SK-N-SH (cell line): ENCODE results near the gene L3MBTL1. TPM values are rescaled to one million over a fixed set of nuclear protein-coding genes. Genes with fewer than 3 reads are reported as not detected.

Source experiments
- CTCF ChIA-PET: fragments of 300-600, 350-600 bp; formaldehyde crosslinking; extraction: SDS; loops from one replicate; lab custom pipeline; 2021; lab: Yijun Ruan, JAX
- POLR2A ChIA-PET: fragments of 350-600 bp; sonication (Branson Sonifier 250); formaldehyde crosslinking; extraction: SDS; loops from one replicate; lab custom pipeline; 2020; ENCODE audit warnings: antibody characterized with exemption, inconsistent platforms; lab: Yijun Ruan, JAX
- DNase-seq: peaks from one replicate; pipeline ENCODE4 v3.0.0; 2012
- H2AFZ ChIP-seq: fragments of 200-600 bp; sonication (generic); 2 replicates; pipeline ENCODE4 v1.8.1; 2016; ENCODE audit warnings: antibody characterized with exemption, mild to moderate bottlenecking, low read depth
- H3F3A ChIP-seq: fragments of 200-600 bp; sonication (generic); replicated peaks from 2 replicates; pipeline ENCODE3; 2016; ENCODE audit warnings: antibody characterized with exemption, mild to moderate bottlenecking; ENCODE audit not compliant: insufficient read depth
- H3K27ac ChIP-seq, 2 experiments: fragments of 200-500 bp in 1 of 2; fragments of 200-600 bp in 1 of 2; sonication (Bioruptor generic) in 1 of 2; sonication (generic), shearing (Covaris generic) in 1 of 2; 2 replicates each; pipeline versions ENCODE4 v1.5.1 to v1.6.1; 2014 to 2016; ENCODE audit warnings: low read depth in 2 of 2, inconsistent platforms in 1 of 2, low read length in 1 of 2, mild to moderate bottlenecking in 1 of 2, mixed read lengths in 1 of 2
- H3K27me3 ChIP-seq: fragments of 200-600 bp; sonication (generic), shearing (Covaris generic); 2 replicates; pipeline ENCODE4 v1.6.1; 2016; ENCODE audit warnings: mixed run types; ENCODE audit not compliant: insufficient read depth
- H3K36me3 ChIP-seq, 2 experiments: fragments of 200-500 bp in 1 of 2; fragments of 200-600 bp in 1 of 2; sonication (Bioruptor generic) in 1 of 2; sonication (generic) in 1 of 2; replicated peaks in 1 of 2; 2 replicates each; pipeline versions ENCODE3 to v1.5.1; 2014 to 2016; ENCODE audit warnings: low read length in 1 of 2, mild to moderate bottlenecking in 1 of 2; ENCODE audit not compliant: insufficient read depth in 2 of 2, control insufficient read depth in 1 of 2
- H3K4me1 ChIP-seq, 2 experiments: fragments of 200-500 bp in 1 of 2; fragments of 200-600 bp in 1 of 2; sonication (Bioruptor generic) in 1 of 2; sonication (generic), shearing (Covaris generic) in 1 of 2; 2 replicates each; pipeline versions ENCODE4 v1.5.1 to v1.6.1; 2014 to 2016; ENCODE audit warnings: low read depth in 1 of 2, low read length in 1 of 2, mixed run types in 1 of 2; ENCODE audit not compliant: insufficient read depth in 2 of 2, control insufficient read depth in 1 of 2
- H3K4me2 ChIP-seq: fragments of 200-600 bp; sonication (generic), shearing (Covaris generic); 2 replicates; pipeline ENCODE4 v1.6.1; 2017; ENCODE audit warnings: mixed run types
- H3K4me3 ChIP-seq, 2 experiments: fragments of 200-500 bp in 1 of 2; fragments of 200-600 bp in 1 of 2; sonication (Bioruptor generic) in 1 of 2; sonication (generic), shearing (Covaris generic) in 1 of 2; 2 replicates each; pipeline versions ENCODE4 v1.5.1 to v1.8.1; 2014 to 2016; ENCODE audit warnings: low read depth in 2 of 2, inconsistent platforms in 1 of 2, low read length in 1 of 2, mild to moderate bottlenecking in 1 of 2, mixed read lengths in 1 of 2, moderate library complexity in 1 of 2
- H3K79me2 ChIP-seq: fragments of 200-600 bp; sonication (generic); 2 replicates; pipeline ENCODE4 v1.8.1; 2017; ENCODE audit warnings: mild to moderate bottlenecking; ENCODE audit not compliant: insufficient read depth
- H3K9ac ChIP-seq: fragments of 200-600 bp; sonication (generic); 2 replicates; pipeline ENCODE4 v1.6.1; 2017; ENCODE audit warnings: mixed run types
- H3K9me2 ChIP-seq: fragments of 200-600 bp; sonication (generic); 2 replicates; pipeline ENCODE4 v1.6.1; 2017; ENCODE audit warnings: mixed run types
- H3K9me3 ChIP-seq: fragments of 200-600 bp; sonication (generic); 2 replicates; pipeline ENCODE4 v1.6.1; 2017; ENCODE audit warnings: mixed run types, mild to moderate bottlenecking, moderate library complexity
- H4K20me1 ChIP-seq: fragments of 200-600 bp; sonication (generic); 2 replicates; pipeline ENCODE4 v1.6.1; 2017; ENCODE audit warnings: mild to moderate bottlenecking, mixed run types; ENCODE audit not compliant: insufficient read depth
- CHD2 ChIP-seq: fragments of 150-350 bp; IDR thresholded peaks from 2 replicates; pipeline ENCODE4 v1.6.1; 2018; ENCODE audit warnings: low read length; ENCODE audit not compliant: partially characterized antibody
- ELF1 ChIP-seq: IDR thresholded peaks from 2 replicates; pipeline ENCODE4 v1.4.0; 2012
- EP300 ChIP-seq, 2 experiments: IDR thresholded peaks; 2 replicates each; pipeline versions ENCODE4 v1.4.0 to v1.6.1; 2012; ENCODE audit warnings: borderline replicate concordance in 1 of 2, low read depth in 1 of 2, low read length in 1 of 2
- FOXM1 ChIP-seq: IDR thresholded peaks from 2 replicates; pipeline ENCODE4 v1.4.0; 2012; ENCODE audit warnings: low read depth, mild to moderate bottlenecking
- GABPA ChIP-seq: IDR thresholded peaks from 2 replicates; pipeline ENCODE4 v1.4.0; 2012; ENCODE audit warnings: low read depth, mild to moderate bottlenecking
- GATA2 ChIP-seq: sonication (generic); formaldehyde crosslinking; IDR thresholded peaks from 2 replicates; pipeline ENCODE4 v1.5.0; 2020; ENCODE audit warnings: mild to moderate bottlenecking, missing genetic modification reagents
- JUND ChIP-seq: IDR thresholded peaks from 2 replicates; pipeline ENCODE4 v1.4.0; 2012
- MEF2A ChIP-seq: IDR thresholded peaks from 2 replicates; pipeline ENCODE4 v1.4.0; 2012; ENCODE audit warnings: low read depth, borderline replicate concordance
- NFIC ChIP-seq: IDR thresholded peaks from 2 replicates; pipeline ENCODE4 v1.4.0; 2012; ENCODE audit warnings: borderline replicate concordance
- NRF1 ChIP-seq: IDR thresholded peaks from 2 replicates; pipeline ENCODE4 v1.6.1; 2012; ENCODE audit warnings: low read depth, mild to moderate bottlenecking, low read length
- POLR2AphosphoS5 ChIP-seq: IDR thresholded peaks from 2 replicates; pipeline ENCODE4 v1.6.1; 2012; ENCODE audit warnings: low read depth, low read length
- RAD21 ChIP-seq: IDR thresholded peaks from 2 replicates; pipeline ENCODE4 v1.6.1; 2012; ENCODE audit warnings: mild to moderate bottlenecking, low read length
- RCOR1 ChIP-seq: fragments of 150-350 bp; IDR thresholded peaks from 2 replicates; pipeline ENCODE4 v1.6.1; 2017; ENCODE audit warnings: antibody characterized with exemption, low read length
- RFX5 ChIP-seq: IDR thresholded peaks from 2 replicates; pipeline ENCODE4 v1.6.1; 2012; ENCODE audit warnings: mild to moderate bottlenecking, improper control_type of control experiment, low read length
- RXRA ChIP-seq: IDR thresholded peaks from 2 replicates; pipeline ENCODE4 v1.4.0; 2012; ENCODE audit warnings: low read depth, mild to moderate bottlenecking, borderline replicate concordance
- SIN3A ChIP-seq: IDR thresholded peaks from 2 replicates; pipeline ENCODE4 v1.6.1; 2012; ENCODE audit warnings: low read depth, mild to moderate bottlenecking, low read length, moderate library complexity, borderline replicate concordance
- TAF1 ChIP-seq: IDR thresholded peaks from 2 replicates; pipeline ENCODE4 v1.6.1; 2012; ENCODE audit warnings: low read depth, mild to moderate bottlenecking, low read length, moderate library complexity, borderline replicate concordance
- YY1 ChIP-seq: IDR thresholded peaks from 2 replicates; pipeline ENCODE4 v1.4.0; 2012; ENCODE audit warnings: low read depth, mild to moderate bottlenecking
- WGBS: methylation state at CpG from one replicate; pipeline ENCODE4 v1.1.6; 2017; ENCODE audit warnings: low lambda C conversion rate; 5-methylcytosine and 5-hydroxymethylcytosine counted together
- polyA plus RNA-seq, 3 experiments: library from polyadenylated mRNA; depleted of rRNA; stranded (reverse); fragments of >200 nt; gene quantifications; 2 replicates each; pipeline ENCODE4 v1.2.3, GENCODE V29; 2012
- TF ChIP-seq, protein P1 (sequence below): IDR thresholded peaks from 2 replicates; pipeline ENCODE4 v1.4.0; 2012; ENCODE audit warnings: low read depth, borderline replicate concordance
- TF ChIP-seq, protein P2 (sequence below): IDR thresholded peaks from 2 replicates; pipeline ENCODE4 v1.6.1; 2012; ENCODE audit warnings: mild to moderate bottlenecking, low read depth, low read length, moderate library complexity
- TF ChIP-seq, protein P3 (sequence below): fragments of 200-600 bp; sonication (generic); IDR thresholded peaks from 2 replicates; pipeline ENCODE4 v1.6.1; 2017; ENCODE audit warnings: antibody characterized with exemption, mild to moderate bottlenecking, moderate library complexity
- TF ChIP-seq, protein P4 (sequence below): fragments of 150-350 bp; IDR thresholded peaks from 2 replicates; pipeline ENCODE4 v1.6.1; 2017; ENCODE audit warnings: antibody characterized with exemption, low read length, low read depth, borderline replicate concordance
- TF ChIP-seq, protein P5 (sequence below): IDR thresholded peaks from 2 replicates; pipeline ENCODE4 v1.4.0; 2012; ENCODE audit warnings: low read depth, borderline replicate concordance
- TF ChIP-seq, protein P6 (sequence below): IDR thresholded peaks from 2 replicates; pipeline ENCODE4 v1.4.0; 2012; ENCODE audit warnings: low read depth

The L3MBTL1 gene
- polyA plus RNA-seq, 1 of the 3 experiments (the other 2 are of a cell fraction): 8.9 TPM

DNA sequence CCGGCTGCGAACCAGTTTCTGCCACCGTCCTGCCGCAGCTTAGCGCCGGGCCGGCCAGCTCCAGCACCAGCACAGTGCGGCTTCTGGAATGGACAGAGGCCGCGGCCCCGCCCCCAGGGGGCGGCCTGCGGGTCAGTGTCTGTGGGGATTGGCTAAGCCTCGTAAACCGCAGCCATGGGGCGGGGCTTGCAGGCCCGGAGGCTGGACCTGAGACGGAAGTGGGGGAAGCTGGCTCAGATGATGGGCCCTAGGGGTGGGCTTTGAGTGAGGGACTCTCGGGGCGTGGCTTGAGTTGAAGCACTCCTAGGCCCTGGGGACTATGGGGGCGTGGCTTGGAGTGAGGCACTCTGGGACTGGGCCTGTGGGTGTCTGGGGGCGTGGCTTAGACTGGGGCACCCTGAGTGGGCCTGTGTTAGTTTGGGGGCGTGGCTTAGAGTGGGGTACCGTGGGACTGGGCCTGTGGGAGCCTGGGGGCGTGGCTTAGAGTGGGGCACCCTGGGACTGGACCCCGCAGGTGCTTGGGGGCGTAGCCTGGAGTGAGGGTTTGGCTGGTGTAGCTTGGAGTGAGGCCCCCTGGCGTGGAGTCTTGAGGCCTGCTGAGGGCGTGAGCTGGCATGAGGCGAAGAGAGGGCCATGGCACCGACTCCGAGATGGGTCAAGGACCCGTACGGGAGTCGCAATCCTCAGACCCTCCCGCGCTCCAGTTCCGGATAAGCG is 6.6 kb downstream of the L3MBTL1 start:
- H3K4me2 ChIP-seq: peak overlapping the region; percentile 78
- peak; percentile 96 for DNase-seq
- no peaks in the 10 kb centered on the region for H3K9me2 ChIP-seq
- H3K36me3 ChIP-seq: no peaks in the 10 kb centered on the region
- POLR2A ChIA-PET: interaction anchor here (0.7 to 1.7 kb wide), 5 partner anchors 15 to 76 kb away, joined by 3 to 7 read pairs (median 4); partner anchors contain the start of genes IFT52 and SRSF6
- H2AFZ ChIP-seq: peak overlapping the region; percentile 53; the same call in 1 of the 2 replicates
- no peaks in the 10 kb centered on the region for H3K9me3 ChIP-seq
- no peaks in the 10 kb centered on the region for H3K27me3 ChIP-seq
- 52% methylated on average over 25 of the region's 39 CpGs for WGBS
- peak overlapping the region; percentile 69 to 72 for H3K27ac ChIP-seq
- no peaks in the 10 kb centered on the region for H4K20me1 ChIP-seq
- no peaks in the 10 kb centered on the region for H3F3A ChIP-seq
- H3K79me2 ChIP-seq: peaks cover 13% of the 10 kb centered on the region
- H3K9ac ChIP-seq: peak overlapping the region; percentile 67
- CTCF ChIA-PET: interaction anchor here (0.7 to 1.8 kb wide), 6 partner anchors 24 to 1439 kb away, joined by 3 to 6 read pairs (median 4); no protein-coding TSS in a partner anchor
- H3K4me3 ChIP-seq: peak overlapping the region; percentile 53 to 66
- peaks cover 0 to 16% of the 10 kb centered on the region in 2 experiments; a peak in 1 of 4 replicates for H3K4me1 ChIP-seq
- TF ChIP-seq, protein P1, sequence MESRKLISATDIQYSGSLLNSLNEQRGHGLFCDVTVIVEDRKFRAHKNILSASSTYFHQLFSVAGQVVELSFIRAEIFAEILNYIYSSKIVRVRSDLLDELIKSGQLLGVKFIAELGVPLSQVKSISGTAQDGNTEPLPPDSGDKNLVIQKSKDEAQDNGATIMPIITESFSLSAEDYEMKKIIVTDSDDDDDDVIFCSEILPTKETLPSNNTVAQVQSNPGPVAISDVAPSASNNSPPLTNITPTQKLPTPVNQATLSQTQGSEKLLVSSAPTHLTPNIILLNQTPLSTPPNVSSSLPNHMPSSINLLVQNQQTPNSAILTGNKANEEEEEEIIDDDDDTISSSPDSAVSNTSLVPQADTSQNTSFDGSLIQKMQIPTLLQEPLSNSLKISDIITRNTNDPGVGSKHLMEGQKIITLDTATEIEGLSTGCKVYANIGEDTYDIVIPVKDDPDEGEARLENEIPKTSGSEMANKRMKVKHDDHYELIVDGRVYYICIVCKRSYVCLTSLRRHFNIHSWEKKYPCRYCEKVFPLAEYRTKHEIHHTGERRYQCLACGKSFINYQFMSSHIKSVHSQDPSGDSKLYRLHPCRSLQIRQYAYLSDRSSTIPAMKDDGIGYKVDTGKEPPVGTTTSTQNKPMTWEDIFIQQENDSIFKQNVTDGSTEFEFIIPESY: no peak
- TF ChIP-seq ELF1 (peak; percentile 45; the same call in 1 of the 2 replicates), JUND (no peak), EP300 (IDR thresholded peaks at IDR 0.05; ENCODE audit: borderline replicate concordance in 1 of 2, low read depth in 1 of 2, low read length in 1 of 2) (no peak), NRF1 (no peak), MEF2A (no peak), POLR2AphosphoS5 (peak; percentile 22; the same call in 1 of the 2 replicates), GATA2 (no peak), SIN3A (no peak), RXRA (no peak), GABPA (no peak; the same call in 1 of the 2 replicates), RFX5 (no peak), TAF1 (peak; percentile 40; the same call in 1 of the 2 replicates), NFIC (no peak), CHD2 (no peak), FOXM1 (no peak), RCOR1 (no peak), RAD21 (no peak), YY1 (no peak)
- TF ChIP-seq, protein P2, sequence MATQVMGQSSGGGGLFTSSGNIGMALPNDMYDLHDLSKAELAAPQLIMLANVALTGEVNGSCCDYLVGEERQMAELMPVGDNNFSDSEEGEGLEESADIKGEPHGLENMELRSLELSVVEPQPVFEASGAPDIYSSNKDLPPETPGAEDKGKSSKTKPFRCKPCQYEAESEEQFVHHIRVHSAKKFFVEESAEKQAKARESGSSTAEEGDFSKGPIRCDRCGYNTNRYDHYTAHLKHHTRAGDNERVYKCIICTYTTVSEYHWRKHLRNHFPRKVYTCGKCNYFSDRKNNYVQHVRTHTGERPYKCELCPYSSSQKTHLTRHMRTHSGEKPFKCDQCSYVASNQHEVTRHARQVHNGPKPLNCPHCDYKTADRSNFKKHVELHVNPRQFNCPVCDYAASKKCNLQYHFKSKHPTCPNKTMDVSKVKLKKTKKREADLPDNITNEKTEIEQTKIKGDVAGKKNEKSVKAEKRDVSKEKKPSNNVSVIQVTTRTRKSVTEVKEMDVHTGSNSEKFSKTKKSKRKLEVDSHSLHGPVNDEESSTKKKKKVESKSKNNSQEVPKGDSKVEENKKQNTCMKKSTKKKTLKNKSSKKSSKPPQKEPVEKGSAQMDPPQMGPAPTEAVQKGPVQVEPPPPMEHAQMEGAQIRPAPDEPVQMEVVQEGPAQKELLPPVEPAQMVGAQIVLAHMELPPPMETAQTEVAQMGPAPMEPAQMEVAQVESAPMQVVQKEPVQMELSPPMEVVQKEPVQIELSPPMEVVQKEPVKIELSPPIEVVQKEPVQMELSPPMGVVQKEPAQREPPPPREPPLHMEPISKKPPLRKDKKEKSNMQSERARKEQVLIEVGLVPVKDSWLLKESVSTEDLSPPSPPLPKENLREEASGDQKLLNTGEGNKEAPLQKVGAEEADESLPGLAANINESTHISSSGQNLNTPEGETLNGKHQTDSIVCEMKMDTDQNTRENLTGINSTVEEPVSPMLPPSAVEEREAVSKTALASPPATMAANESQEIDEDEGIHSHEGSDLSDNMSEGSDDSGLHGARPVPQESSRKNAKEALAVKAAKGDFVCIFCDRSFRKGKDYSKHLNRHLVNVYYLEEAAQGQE: no peak
- TF ChIP-seq, protein P3, sequence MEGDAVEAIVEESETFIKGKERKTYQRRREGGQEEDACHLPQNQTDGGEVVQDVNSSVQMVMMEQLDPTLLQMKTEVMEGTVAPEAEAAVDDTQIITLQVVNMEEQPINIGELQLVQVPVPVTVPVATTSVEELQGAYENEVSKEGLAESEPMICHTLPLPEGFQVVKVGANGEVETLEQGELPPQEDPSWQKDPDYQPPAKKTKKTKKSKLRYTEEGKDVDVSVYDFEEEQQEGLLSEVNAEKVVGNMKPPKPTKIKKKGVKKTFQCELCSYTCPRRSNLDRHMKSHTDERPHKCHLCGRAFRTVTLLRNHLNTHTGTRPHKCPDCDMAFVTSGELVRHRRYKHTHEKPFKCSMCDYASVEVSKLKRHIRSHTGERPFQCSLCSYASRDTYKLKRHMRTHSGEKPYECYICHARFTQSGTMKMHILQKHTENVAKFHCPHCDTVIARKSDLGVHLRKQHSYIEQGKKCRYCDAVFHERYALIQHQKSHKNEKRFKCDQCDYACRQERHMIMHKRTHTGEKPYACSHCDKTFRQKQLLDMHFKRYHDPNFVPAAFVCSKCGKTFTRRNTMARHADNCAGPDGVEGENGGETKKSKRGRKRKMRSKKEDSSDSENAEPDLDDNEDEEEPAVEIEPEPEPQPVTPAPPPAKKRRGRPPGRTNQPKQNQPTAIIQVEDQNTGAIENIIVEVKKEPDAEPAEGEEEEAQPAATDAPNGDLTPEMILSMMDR: peak; percentile 39
- TF ChIP-seq, protein P4, sequence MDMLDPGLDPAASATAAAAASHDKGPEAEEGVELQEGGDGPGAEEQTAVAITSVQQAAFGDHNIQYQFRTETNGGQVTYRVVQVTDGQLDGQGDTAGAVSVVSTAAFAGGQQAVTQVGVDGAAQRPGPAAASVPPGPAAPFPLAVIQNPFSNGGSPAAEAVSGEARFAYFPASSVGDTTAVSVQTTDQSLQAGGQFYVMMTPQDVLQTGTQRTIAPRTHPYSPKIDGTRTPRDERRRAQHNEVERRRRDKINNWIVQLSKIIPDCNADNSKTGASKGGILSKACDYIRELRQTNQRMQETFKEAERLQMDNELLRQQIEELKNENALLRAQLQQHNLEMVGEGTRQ: no peak
- TF ChIP-seq, protein P5, sequence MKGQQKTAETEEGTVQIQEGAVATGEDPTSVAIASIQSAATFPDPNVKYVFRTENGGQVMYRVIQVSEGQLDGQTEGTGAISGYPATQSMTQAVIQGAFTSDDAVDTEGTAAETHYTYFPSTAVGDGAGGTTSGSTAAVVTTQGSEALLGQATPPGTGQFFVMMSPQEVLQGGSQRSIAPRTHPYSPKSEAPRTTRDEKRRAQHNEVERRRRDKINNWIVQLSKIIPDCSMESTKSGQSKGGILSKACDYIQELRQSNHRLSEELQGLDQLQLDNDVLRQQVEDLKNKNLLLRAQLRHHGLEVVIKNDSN: no peak
- TF ChIP-seq, protein P6, sequence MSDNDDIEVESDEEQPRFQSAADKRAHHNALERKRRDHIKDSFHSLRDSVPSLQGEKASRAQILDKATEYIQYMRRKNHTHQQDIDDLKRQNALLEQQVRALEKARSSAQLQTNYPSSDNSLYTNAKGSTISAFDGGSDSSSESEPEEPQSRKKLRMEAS: peak; percentile 56; the same call in 1 of the 2 replicates
